HS-27A (cell line): Measurements from ENCODE around the gene STAT5A.
"Not testable (repeated sequence)": the region's sequence is repeated elsewhere in the genome, so short reads cannot be mapped to it uniquely, and the experiment has no call there.

ENCODE experiments used
- DNase-seq: peaks from one replicate; pipeline ENCODE4 v3.0.0-alpha.2; 2012; ENCODE audit warnings: low read depth, missing footprints

The STAT5A gene

GRCh38 chr17:42308446-42308845 lies 20.1 kb downstream of the STAT5A start:
- no peak for DNase-seq

GRCh38 chr17:42309142-42309541 lies 20.8 kb downstream of the STAT5A start:
- no peak for DNase-seq

GRCh38 chr17:42309986-42310786 lies 21.9 kb downstream of the STAT5A start:
- no peak for DNase-seq

- DNase-seq: no peak
Measured at GRCh38 chr17:42310787-42311215, 22.5 kb downstream of the STAT5A start.

GRCh38 chr17:42311240-42312034 lies 23.1 kb downstream of the STAT5A start:
- no peak for DNase-seq

GRCh38 chr17:42312035-42312284 lies 23.7 kb downstream of the STAT5A start:
- no peak for DNase-seq

GRCh38 chr17:42312285-42313130 lies 24.2 kb downstream of the STAT5A start:
- DNase-seq: no peak

- no peak for DNase-seq
Measured at GRCh38 chr17:42313389-42313772, 25.1 kb downstream of the STAT5A start.

GRCh38 chr17:42313773-42314566 lies 25.7 kb downstream of the STAT5A start:
- DNase-seq: no peak

- DNase-seq: no peak
Measured at GRCh38 chr17:42315402-42316156, 27.3 kb downstream of the STAT5A start.

- DNase-seq: no peak
Measured at GRCh38 chr17:42316755-42317154, 28.5 kb downstream of the STAT5A start.

- no peak for DNase-seq
Measured at GRCh38 chr17:42317266-42317845, 29.1 kb downstream of the STAT5A start.

- DNase-seq: not testable (repeated sequence)
Measured at GRCh38 chr17:42317967-42318366, 29.7 kb downstream of the STAT5A start.

GRCh38 chr17:42321555-42321954 lies 33.3 kb downstream of the STAT5A start:
- DNase-seq: no peak

- DNase-seq: peak; percentile 60
Measured at GRCh38 chr17:42322382-42323267, 34.3 kb downstream of the STAT5A start.

GRCh38 chr17:42323268-42323773 lies 35.0 kb downstream of the STAT5A start:
- DNase-seq: no peak

GRCh38 chr17:42325026-42325425 lies 36.7 kb downstream of the STAT5A start:
- peak; percentile 54 for DNase-seq

GRCh38 chr17:42329025-42329976 lies 41.0 kb downstream of the STAT5A start:
- peak; percentile 24 for DNase-seq
